A673 (cell line): ENCODE measurements around the gene ADAMTS12. TPM values are rescaled to one million over a fixed set of nuclear protein-coding genes. Genes with fewer than 3 reads are reported as not detected.

ENCODE experiments used
- BruUV-seq: library from RNA; stranded (reverse); fragments of 400-500 nt; replicated peaks from 2 replicates; lab custom pipeline; 2021; lab: Mats Ljungman, UMichigan
- CTCF ChIA-PET: fragments of 300-600 bp; sonication (Branson Sonifier 250); formaldehyde crosslinking; loops from one replicate; lab custom pipeline; 2022; ENCODE audit warnings: antibody characterized with exemption; lab: Charles Lee
- POLR2A ChIA-PET: fragments of 300-600 bp; sonication (Branson Sonifier 250); formaldehyde crosslinking; loops from one replicate; lab custom pipeline; 2022; ENCODE audit warnings: antibody characterized with exemption; ENCODE audit not compliant: low non-redundant PET; lab: Charles Lee
- DNase-seq: peaks from one replicate; pipeline ENCODE4 v3.0.0-alpha.2; 2015; ENCODE audit warnings: low spot score
- H3K27ac ChIP-seq: fragments of 200-600 bp; sonication (generic); 2 replicates; pipeline ENCODE4 v1.5.1; 2016; ENCODE audit warnings: mixed run types, low read depth, mild to moderate bottlenecking, mixed read lengths, antibody characterized with exemption, low read length; ENCODE audit not compliant: poor library complexity, severe bottlenecking
- H3K27me3 ChIP-seq: fragments of 200-600 bp; sonication (generic); replicated peaks from 2 replicates; pipeline ENCODE4 v1.6.1; 2017; ENCODE audit warnings: mixed run types, low read depth, mild to moderate bottlenecking, mixed read lengths, antibody characterized with exemption, low read length; ENCODE audit not compliant: insufficient read depth, poor library complexity
- H3K36me3 ChIP-seq: fragments of 200-600 bp; sonication (generic); 2 replicates; pipeline ENCODE4 v1.6.1; 2016; ENCODE audit warnings: mixed run types, mild to moderate bottlenecking, mixed read lengths, antibody characterized with exemption, low read length; ENCODE audit not compliant: insufficient read depth, poor library complexity, severe bottlenecking
- H3K4me1 ChIP-seq: fragments of 200-600 bp; sonication (generic); 2 replicates; pipeline ENCODE4 v1.6.1; 2017; ENCODE audit warnings: mixed run types, mild to moderate bottlenecking, mixed read lengths, antibody characterized with exemption, low read length; ENCODE audit not compliant: insufficient read depth, poor library complexity, severe bottlenecking
- H3K4me3 ChIP-seq: fragments of 200-600 bp; sonication (generic); 2 replicates; pipeline ENCODE4 v1.5.1; 2016; ENCODE audit warnings: low read depth, mixed run types, mild to moderate bottlenecking, mixed read lengths, low read length; ENCODE audit not compliant: poor library complexity, severe bottlenecking
- H3K9me3 ChIP-seq: fragments of 200-600 bp; sonication (generic); 2 replicates; pipeline ENCODE4 v1.6.1; 2016; ENCODE audit warnings: mixed run types, low read depth, mild to moderate bottlenecking, mixed read lengths, antibody characterized with exemption, low read length; ENCODE audit not compliant: poor library complexity, severe bottlenecking
- EZH2 ChIP-seq: fragments of 200-600 bp; sonication (generic); IDR thresholded peaks from 2 replicates; pipeline ENCODE4 v1.6.1; 2017; ENCODE audit warnings: borderline replicate concordance, low read depth, mild to moderate bottlenecking, mixed read lengths, antibody characterized with exemption, low read length; ENCODE audit not compliant: poor library complexity, severe bottlenecking
- intact Hi-C: fragments of 100-400 bp; cut with micrococcal nuclease; formaldehyde crosslinking; loops from one replicate; pipeline ENCODE4 v1.10.0; 2022; ENCODE audit not compliant: unreplicated experiment
- total RNA-seq: library from RNA; stranded (reverse); gene quantifications from 2 replicates; pipeline ENCODE4 v1.2.3, GENCODE V29; 2021
- TF ChIP-seq, protein P1 (sequence below): fragments of 300-800, 200-600 bp; sonication (generic); conservative IDR thresholded peaks from 2 replicates; pipeline ENCODE4 v1.5.1; 2017; ENCODE audit warnings: low read depth, mild to moderate bottlenecking, antibody characterized with exemption, low read length, moderate library complexity, mixed read lengths

The ADAMTS12 gene
- total RNA-seq, 1 experiment from 2014 or later: 0.84 TPM

DNA sequence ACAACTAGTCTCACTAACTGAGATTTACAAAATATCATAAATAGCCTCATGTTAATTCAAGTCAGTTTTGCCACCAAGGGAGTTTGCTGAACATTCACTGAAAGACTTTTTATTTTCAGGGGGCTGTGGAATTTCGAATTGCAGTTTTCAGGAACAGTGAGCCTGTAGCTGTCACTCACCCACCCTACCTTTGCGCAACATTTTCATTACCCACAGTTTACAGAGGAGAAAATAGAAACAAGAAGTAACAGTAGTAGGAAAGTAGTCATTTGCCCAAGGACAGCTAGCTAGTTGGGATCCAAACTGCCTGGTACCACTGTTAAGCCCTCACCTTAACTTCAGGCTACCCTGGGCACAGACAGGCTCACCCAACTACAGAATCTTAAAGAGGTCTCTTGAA, 154.1 kb downstream of the ADAMTS12 start:
- CTCF ChIA-PET: no interaction called here
- intact Hi-C loops: no loop called here
- H3K9me3 ChIP-seq: no peaks in the 10 kb centered on the region
- no peak for TF ChIP-seq EZH2
- TF ChIP-seq, protein P1, sequence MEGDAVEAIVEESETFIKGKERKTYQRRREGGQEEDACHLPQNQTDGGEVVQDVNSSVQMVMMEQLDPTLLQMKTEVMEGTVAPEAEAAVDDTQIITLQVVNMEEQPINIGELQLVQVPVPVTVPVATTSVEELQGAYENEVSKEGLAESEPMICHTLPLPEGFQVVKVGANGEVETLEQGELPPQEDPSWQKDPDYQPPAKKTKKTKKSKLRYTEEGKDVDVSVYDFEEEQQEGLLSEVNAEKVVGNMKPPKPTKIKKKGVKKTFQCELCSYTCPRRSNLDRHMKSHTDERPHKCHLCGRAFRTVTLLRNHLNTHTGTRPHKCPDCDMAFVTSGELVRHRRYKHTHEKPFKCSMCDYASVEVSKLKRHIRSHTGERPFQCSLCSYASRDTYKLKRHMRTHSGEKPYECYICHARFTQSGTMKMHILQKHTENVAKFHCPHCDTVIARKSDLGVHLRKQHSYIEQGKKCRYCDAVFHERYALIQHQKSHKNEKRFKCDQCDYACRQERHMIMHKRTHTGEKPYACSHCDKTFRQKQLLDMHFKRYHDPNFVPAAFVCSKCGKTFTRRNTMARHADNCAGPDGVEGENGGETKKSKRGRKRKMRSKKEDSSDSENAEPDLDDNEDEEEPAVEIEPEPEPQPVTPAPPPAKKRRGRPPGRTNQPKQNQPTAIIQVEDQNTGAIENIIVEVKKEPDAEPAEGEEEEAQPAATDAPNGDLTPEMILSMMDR: no peak
- H3K27me3 ChIP-seq: no peaks in the 10 kb centered on the region
- no peaks in the 10 kb centered on the region for H3K36me3 ChIP-seq
- no peak for DNase-seq
- no peaks in the 10 kb centered on the region for H3K4me1 ChIP-seq
- H3K4me3 ChIP-seq: no peak overlapping the region
- BruUV-seq: no TSS peak
- no peak overlapping the region for H3K27ac ChIP-seq
- POLR2A ChIA-PET: no interaction called here

DNA sequence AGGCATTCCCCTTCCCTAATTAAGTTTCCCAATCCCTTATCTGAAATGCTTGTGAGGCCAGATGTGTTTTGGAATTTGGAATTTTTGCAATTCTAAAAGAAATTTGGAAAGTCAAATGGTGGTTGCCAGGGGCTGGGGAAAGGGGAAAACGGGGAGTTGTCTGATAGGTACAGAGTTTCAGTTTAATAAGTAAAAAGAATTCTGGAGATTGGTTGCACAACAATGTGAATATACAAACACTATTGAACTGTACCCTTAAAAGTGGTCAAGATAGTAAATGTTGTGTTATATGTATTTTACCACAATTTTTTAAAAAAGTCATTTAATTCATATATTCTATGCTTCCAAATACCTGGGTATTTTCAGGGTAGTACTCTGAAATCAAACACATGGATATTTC, 154.5 kb downstream of the ADAMTS12 start:
- ChIA-PET CTCF (no interaction called here), POLR2A (no interaction called here)
- Histone ChIP-seq H3K4me3 (no peak overlapping the region), H3K36me3 (no peaks in the 10 kb centered on the region), H3K9me3 (no peaks in the 10 kb centered on the region), H3K27ac (no peak overlapping the region), H3K4me1 (no peaks in the 10 kb centered on the region), H3K27me3 (no peaks in the 10 kb centered on the region)
- no TSS peak for BruUV-seq
- no peak for TF ChIP-seq EZH2
- TF ChIP-seq, protein P1: no peak
- DNase-seq: no peak
- intact Hi-C loops: no loop called here

DNA sequence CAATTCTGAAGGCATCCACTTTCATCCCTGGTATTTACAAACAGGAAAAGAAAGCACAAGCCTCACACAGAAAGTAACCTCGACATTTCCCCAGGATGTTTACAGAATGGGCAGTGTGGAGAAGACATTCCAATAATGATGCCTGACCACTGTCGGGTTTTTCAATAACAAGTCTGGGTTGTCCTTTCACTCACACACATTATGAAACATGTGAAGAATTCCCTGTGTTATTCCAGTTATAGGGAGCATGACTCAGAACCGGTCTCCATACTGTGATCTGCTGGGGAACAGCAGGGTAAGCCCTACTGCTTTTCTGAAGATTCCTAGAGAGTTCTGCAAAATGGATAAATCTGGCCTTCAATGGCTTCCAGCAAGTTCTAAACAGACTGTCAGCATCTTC, 155.3 kb downstream of the ADAMTS12 start:
- TF ChIP-seq EZH2: no peak
- TF ChIP-seq, protein P1: no peak
- no peaks in the 10 kb centered on the region for H3K4me1 ChIP-seq
- no peak for DNase-seq
- no TSS peak for BruUV-seq
- no peak overlapping the region for H3K4me3 ChIP-seq
- CTCF ChIA-PET: no interaction called here
- H3K27ac ChIP-seq: no peak overlapping the region
- H3K9me3 ChIP-seq: no peaks in the 10 kb centered on the region
- POLR2A ChIA-PET: no interaction called here
- no peaks in the 10 kb centered on the region for H3K27me3 ChIP-seq
- H3K36me3 ChIP-seq: no peaks in the 10 kb centered on the region
- intact Hi-C loops: no loop called here
